K562 (cell line): ENCODE results near the gene LARP4B.

Experiments used
- CGGBP1 ChIP-seq: fragments of 250-450 bp; sonication (Bioruptor Pico); IDR thresholded peaks from 2 replicates; pipeline ENCODE4 v1.9.0; 2021; ENCODE audit warnings: mild to moderate bottlenecking
- E2F4 ChIP-seq: sonication (generic); formaldehyde crosslinking; IDR thresholded peaks from 2 replicates; pipeline ENCODE4 v1.8.0; 2022; ENCODE audit warnings: mild to moderate bottlenecking, low read depth, missing genetic modification reagents
- HIVEP1 ChIP-seq: fragments of 250-450 bp; sonication (Bioruptor Pico); IDR thresholded peaks from 2 replicates; pipeline ENCODE4 v1.4.0; 2020; ENCODE audit warnings: mild to moderate bottlenecking
- KAT8 ChIP-seq: fragments of 450-650 bp; IDR thresholded peaks from 2 replicates; pipeline ENCODE4 v1.6.1; 2016; ENCODE audit warnings: low read depth, mild to moderate bottlenecking
- MAFK ChIP-seq: IDR thresholded peaks from 2 replicates; pipeline ENCODE4 v1.6.1; 2011; ENCODE audit warnings: low read length, improper control_type of control experiment
- SIN3A ChIP-seq, 2 experiments: fragments of 150-350 bp in 1 of 2; IDR thresholded peaks; 2 replicates each; pipeline ENCODE4 v1.6.1; 2011 to 2016; ENCODE audit warnings: borderline replicate concordance in 2 of 2, low read depth in 2 of 2, low read length in 2 of 2, mild to moderate bottlenecking in 2 of 2, moderate library complexity in 2 of 2; ENCODE audit not compliant: control insufficient read depth in 1 of 2
- YY1 ChIP-seq, 3 experiments: IDR thresholded peaks; 2 replicates each; pipeline ENCODE4 v1.6.1; 2011; ENCODE audit warnings: low read length in 2 of 3, mild to moderate bottlenecking in 2 of 3, moderate library complexity in 2 of 3, borderline replicate concordance in 1 of 3, control low read depth in 1 of 3, low read depth in 1 of 3; ENCODE audit not compliant: insufficient read depth in 3 of 3, insufficient replicate concordance in 2 of 3, control insufficient read depth in 1 of 3, insufficient read length in 1 of 3; ENCODE audit errors: extremely low read depth in 1 of 3
- ZNF239 ChIP-seq: fragments of 250-450 bp; sonication (Bioruptor Pico); IDR thresholded peaks from 2 replicates; pipeline ENCODE4 v1.4.0; 2020; ENCODE audit warnings: mild to moderate bottlenecking
- ZNF584 ChIP-seq: fragments of 200-800 bp; sonication (Bioruptor generic); IDR thresholded peaks from 2 replicates; pipeline ENCODE4 v1.6.1; 2016; ENCODE audit warnings: low read depth, mild to moderate bottlenecking, missing genetic modification characterization, missing compliant biosample characterization
- TF ChIP-seq, protein P1 (sequence below), 3 experiments: IDR thresholded peaks in 2 of 3; conservative IDR thresholded peaks in 1 of 3; 2 replicates each; pipeline ENCODE4 v1.5.1; 2011 to 2012; ENCODE audit warnings: low read length in 3 of 3, mild to moderate bottlenecking in 3 of 3, control low read depth in 2 of 3, improper control_type of control experiment in 1 of 3, inconsistent platforms in 1 of 3, low read depth in 1 of 3, mixed read lengths in 1 of 3, moderate library complexity in 1 of 3; ENCODE audit not compliant: insufficient read depth in 2 of 3

GRCh38 chr10:856416-857157 lies 74.9 kb downstream of the LARP4B start:
- TF ChIP-seq ZNF239 (CRISPR knock-in tag) (no peak), SIN3A (IDR thresholded peaks at IDR 0.05; ENCODE audit: borderline replicate concordance in 2 of 2, control insufficient read depth in 1 of 2, low read depth in 2 of 2, low read length in 2 of 2) (no peak), E2F4 (CRISPR knock-in tag) (no peak), YY1 (IDR thresholded peaks at IDR 0.05; ENCODE audit: borderline replicate concordance in 1 of 3, control insufficient read depth in 1 of 3, extremely low read depth in 1 of 3, insufficient read depth in 3 of 3, insufficient read length in 1 of 3, insufficient replicate concordance in 2 of 3, low read depth in 1 of 3, low read length in 2 of 3) (no peak), ZNF584 (CRISPR knock-in tag) (no peak), KAT8 (no peak), MAFK (no peak), CGGBP1 (no peak), HIVEP1 (CRISPR knock-in tag) (no peak)
- TF ChIP-seq, protein P1, sequence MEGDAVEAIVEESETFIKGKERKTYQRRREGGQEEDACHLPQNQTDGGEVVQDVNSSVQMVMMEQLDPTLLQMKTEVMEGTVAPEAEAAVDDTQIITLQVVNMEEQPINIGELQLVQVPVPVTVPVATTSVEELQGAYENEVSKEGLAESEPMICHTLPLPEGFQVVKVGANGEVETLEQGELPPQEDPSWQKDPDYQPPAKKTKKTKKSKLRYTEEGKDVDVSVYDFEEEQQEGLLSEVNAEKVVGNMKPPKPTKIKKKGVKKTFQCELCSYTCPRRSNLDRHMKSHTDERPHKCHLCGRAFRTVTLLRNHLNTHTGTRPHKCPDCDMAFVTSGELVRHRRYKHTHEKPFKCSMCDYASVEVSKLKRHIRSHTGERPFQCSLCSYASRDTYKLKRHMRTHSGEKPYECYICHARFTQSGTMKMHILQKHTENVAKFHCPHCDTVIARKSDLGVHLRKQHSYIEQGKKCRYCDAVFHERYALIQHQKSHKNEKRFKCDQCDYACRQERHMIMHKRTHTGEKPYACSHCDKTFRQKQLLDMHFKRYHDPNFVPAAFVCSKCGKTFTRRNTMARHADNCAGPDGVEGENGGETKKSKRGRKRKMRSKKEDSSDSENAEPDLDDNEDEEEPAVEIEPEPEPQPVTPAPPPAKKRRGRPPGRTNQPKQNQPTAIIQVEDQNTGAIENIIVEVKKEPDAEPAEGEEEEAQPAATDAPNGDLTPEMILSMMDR (IDR thresholded peaks at IDR 0.05 in 2 of 3, conservative IDR thresholded peaks at IDR 0.05 in 1 of 3; ENCODE audit: insufficient read depth in 2 of 3, low read depth in 1 of 3, low read length in 3 of 3), result no peak
